Keratinocyte (primary cell): ENCODE results near the gene NRF1. TPM values are rescaled to one million over a fixed set of nuclear protein-coding genes. Genes with fewer than 3 reads are reported as not detected.

Experiments
- DNase-seq: peaks from one replicate; pipeline ENCODE4 v3.0.0-alpha.2; 2011; ENCODE audit warnings: low read depth, missing footprints, low spot score
- FAIRE-seq: peaks from 2 replicates; lab custom pipeline; 2011; peaks lifted over from hg19 to GRCh38; lab: Jason Lieb, UNC
- H2AFZ ChIP-seq: 2 replicates; pipeline ENCODE4 v1.6.0; 2012; ENCODE audit warnings: low read length, control low read depth, inconsistent platforms; ENCODE audit not compliant: control insufficient read depth
- H3K27ac ChIP-seq: 2 replicates; pipeline ENCODE4 v1.5.1; 2011; ENCODE audit warnings: low read length; ENCODE audit not compliant: control insufficient read depth, insufficient read depth
- H3K27me3 ChIP-seq: 3 replicates; pipeline ENCODE4 v1.6.0; 2011; ENCODE audit warnings: low read length; ENCODE audit not compliant: control insufficient read depth, insufficient read depth; ENCODE audit errors: extremely low read depth
- H3K36me3 ChIP-seq, 2 experiments: 2 replicates in 1 of 2; 3 replicates in 1 of 2; pipeline ENCODE4 v1.5.1; 2011; ENCODE audit warnings: low read length in 2 of 2, mild to moderate bottlenecking in 1 of 2; ENCODE audit not compliant: control insufficient read depth in 2 of 2, insufficient read depth in 2 of 2; ENCODE audit errors: extremely low read depth in 1 of 2
- H3K4me1 ChIP-seq: 3 replicates; pipeline ENCODE4 v1.5.1; 2011; ENCODE audit warnings: low read length; ENCODE audit not compliant: control insufficient read depth, insufficient read depth; ENCODE audit errors: extremely low read depth
- H3K4me2 ChIP-seq: 3 replicates; pipeline ENCODE4 v1.6.0; 2011; ENCODE audit warnings: low read depth, low read length; ENCODE audit not compliant: control insufficient read depth, insufficient read depth; ENCODE audit errors: extremely low read depth
- H3K4me3 ChIP-seq, 3 experiments: fragments of 200-600 bp in 1 of 3; sonication (generic) in 1 of 3; 2 replicates in 2 of 3; 3 replicates in 1 of 3; pipeline ENCODE4 v1.5.1; 2011 to 2016; ENCODE audit warnings: low read length in 3 of 3, mild to moderate bottlenecking in 3 of 3, control low read depth in 2 of 3, inconsistent platforms in 1 of 3, low read depth in 1 of 3, mixed read lengths in 1 of 3, mixed run types in 1 of 3, moderate library complexity in 1 of 3; ENCODE audit not compliant: control insufficient read depth in 2 of 3, insufficient read depth in 2 of 3; ENCODE audit errors: extremely low read depth in 1 of 3
- H3K79me2 ChIP-seq: 2 replicates; pipeline ENCODE4 v1.6.0; 2012; ENCODE audit warnings: low read length; ENCODE audit not compliant: control insufficient read depth, insufficient read depth
- H3K9ac ChIP-seq: 3 replicates; pipeline ENCODE4 v1.6.0; 2011; ENCODE audit warnings: low read length; ENCODE audit not compliant: control insufficient read depth, insufficient read depth; ENCODE audit errors: extremely low read depth
- H3K9me1 ChIP-seq: 3 replicates; pipeline ENCODE4 v1.6.0; 2011; ENCODE audit warnings: low read length; ENCODE audit not compliant: control insufficient read depth, insufficient read depth; ENCODE audit errors: extremely low read depth
- H3K9me3 ChIP-seq: 2 replicates; pipeline ENCODE4 v1.5.1; 2012; ENCODE audit warnings: low read depth, low read length; ENCODE audit not compliant: control insufficient read depth
- H4K20me1 ChIP-seq: 3 replicates; pipeline ENCODE4 v1.6.0; 2011; ENCODE audit warnings: low read length; ENCODE audit not compliant: control insufficient read depth, insufficient read depth; ENCODE audit errors: extremely low read depth
- CTCF ChIP-seq, 3 experiments: IDR thresholded peaks in 1 of 3; conservative IDR thresholded peaks in 1 of 3; optimal IDR thresholded peaks in 1 of 3; 2 replicates in 2 of 3; 3 replicates in 1 of 3; pipeline versions ENCODE3 to v1.5.1; 2011; ENCODE audit warnings: low read length in 3 of 3, mild to moderate bottlenecking in 3 of 3, moderate library complexity in 2 of 3, control low read depth in 1 of 3, inconsistent platforms in 1 of 3; ENCODE audit not compliant: insufficient read depth in 2 of 3; ENCODE audit errors: extremely low read depth in 1 of 3
- EZH2 ChIP-seq: IDR thresholded peaks from one replicate; pipeline ENCODE4 v1.6.1; 2012; ENCODE audit warnings: inconsistent platforms, mild to moderate bottlenecking, low read length, moderate library complexity
- dilution Hi-C: fragments of 300-500 bp; cut with MboI; formaldehyde crosslinking; loops from one replicate; pipeline ENCODE4 v1.7.0; 2020; ENCODE audit warnings: low sequenced_read_pairs; ENCODE audit not compliant: extremely low pct_ligation_motif_present
- polyA plus RNA-seq, 5 experiments: library from polyadenylated mRNA; depleted of rRNA in 3 of 5; stranded (reverse) in 3 of 5; stranded (forward) in 1 of 5; unstranded in 1 of 5; fragments of >200 nt; gene quantifications; 1 replicate in 1 of 5; 2 replicates in 3 of 5; 3 replicates in 1 of 5; pipeline versions ENCODE4 v1.2.1 to v1.2.3, GENCODE V29; 2011 to 2012; ENCODE audit warnings: missing spikeins in 2 of 5, low read depth in 1 of 5, low replicate concordance in 1 of 5

The NRF1 gene
- polyA plus RNA-seq, 1 donor (not counting 4 experiments of a cell fraction or from before 2014, with no cell fraction given), result 12.6 TPM

GRCh38 chr7:129606803-129607202, 4.7 kb upstream of the NRF1 start:
- no peaks in the 10 kb centered on the region for H3K27me3 ChIP-seq
- peaks cover 19% of the 10 kb centered on the region for H3K79me2 ChIP-seq
- no peak for TF ChIP-seq CTCF (optimal IDR thresholded peaks at IDR 0.05 in 1 of 3, IDR thresholded peaks at IDR 0.05 in 1 of 3, conservative IDR thresholded peaks at IDR 0.05 in 1 of 3; ENCODE audit: extremely low read depth in 1 of 3, insufficient read depth in 2 of 3, low read length in 3 of 3)
- no peak for TF ChIP-seq EZH2
- no peak overlapping the region for H3K27ac ChIP-seq
- H3K9ac ChIP-seq, result no peak overlapping the region
- H3K4me2 ChIP-seq, result no peak overlapping the region
- dilution Hi-C loops, result no loop called here
- H2AFZ ChIP-seq, result no peak overlapping the region
- no peak overlapping the region for H3K4me3 ChIP-seq
- FAIRE-seq, result no peak
- H3K36me3 ChIP-seq, result peaks cover 4 to 14% of the 10 kb centered on the region in 2 experiments
- peaks cover 11% of the 10 kb centered on the region for H3K4me1 ChIP-seq
- no peak for DNase-seq
- no peaks in the 10 kb centered on the region for H4K20me1 ChIP-seq
- H3K9me1 ChIP-seq, result no peaks in the 10 kb centered on the region
- no peaks in the 10 kb centered on the region for H3K9me3 ChIP-seq

GRCh38 chr7:129607471-129608120, 3.9 kb upstream of the NRF1 start:
- no peak overlapping the region for H3K9ac ChIP-seq
- no peaks in the 10 kb centered on the region for H3K9me3 ChIP-seq
- FAIRE-seq (no peak), DNase-seq (peak; percentile 11)
- H2AFZ ChIP-seq, result no peak overlapping the region
- dilution Hi-C loops, result no loop called here
- H3K4me1 ChIP-seq, result peaks cover 11% of the 10 kb centered on the region
- no peaks in the 10 kb centered on the region for H3K9me1 ChIP-seq
- peaks cover 24% of the 10 kb centered on the region for H3K79me2 ChIP-seq
- H4K20me1 ChIP-seq, result no peaks in the 10 kb centered on the region
- no peak overlapping the region for H3K4me3 ChIP-seq
- no peak overlapping the region for H3K4me2 ChIP-seq
- no peak overlapping the region for H3K27ac ChIP-seq
- H3K36me3 ChIP-seq, result peaks cover 4 to 14% of the 10 kb centered on the region in 2 experiments
- H3K27me3 ChIP-seq, result no peaks in the 10 kb centered on the region
- TF ChIP-seq EZH2, result no peak
- TF ChIP-seq CTCF (optimal IDR thresholded peaks at IDR 0.05 in 1 of 3, IDR thresholded peaks at IDR 0.05 in 1 of 3, conservative IDR thresholded peaks at IDR 0.05 in 1 of 3; ENCODE audit: extremely low read depth in 1 of 3, insufficient read depth in 2 of 3, low read length in 3 of 3), result peak; percentile 73 to 82 (median 76)
